ENCODE measurements around the gene GIMAP5.
"Not testable (repeated sequence)": the region's sequence is repeated elsewhere in the genome, so short reads cannot be mapped to it uniquely, and the experiment has no call there.

Gene GIMAP5

DNA sequence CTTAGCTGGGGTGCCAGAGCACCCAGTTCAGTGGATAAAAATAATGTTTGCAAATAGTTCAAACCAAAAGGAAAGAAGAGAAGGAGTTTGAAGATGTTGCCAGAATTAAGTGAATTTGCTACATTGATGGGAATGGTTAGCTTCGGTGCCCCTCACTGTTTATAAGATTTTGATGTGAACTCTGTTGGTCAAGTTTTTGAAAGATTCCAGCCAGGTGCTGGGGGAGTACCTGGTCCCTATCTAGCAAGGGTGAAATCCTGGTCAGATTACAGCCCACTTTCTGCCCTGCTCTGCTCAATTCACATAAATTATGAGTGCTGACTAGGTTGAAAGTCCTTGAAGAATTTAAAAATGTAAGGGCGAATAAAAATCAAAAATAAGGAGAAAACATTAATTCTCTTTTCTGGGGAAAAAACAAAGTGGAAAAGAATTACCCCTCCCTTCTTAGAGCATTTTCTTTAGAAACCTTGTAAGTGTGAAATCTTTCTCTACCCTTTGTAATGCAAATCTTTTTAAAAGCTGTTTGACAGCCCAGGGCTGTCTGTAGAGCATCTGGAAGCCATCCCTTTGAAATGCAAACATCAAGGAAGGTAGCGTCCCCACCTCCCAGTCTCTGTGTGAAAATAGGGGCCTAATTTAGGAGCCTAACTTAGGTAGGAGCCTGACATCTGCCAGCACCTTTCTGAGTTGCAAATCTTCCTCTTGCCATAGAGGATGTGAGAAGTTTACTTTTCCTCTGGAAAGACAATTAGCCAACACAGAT, 1.4 kb upstream of the GIMAP5 start:
- no peak for DNase-seq

DNA sequence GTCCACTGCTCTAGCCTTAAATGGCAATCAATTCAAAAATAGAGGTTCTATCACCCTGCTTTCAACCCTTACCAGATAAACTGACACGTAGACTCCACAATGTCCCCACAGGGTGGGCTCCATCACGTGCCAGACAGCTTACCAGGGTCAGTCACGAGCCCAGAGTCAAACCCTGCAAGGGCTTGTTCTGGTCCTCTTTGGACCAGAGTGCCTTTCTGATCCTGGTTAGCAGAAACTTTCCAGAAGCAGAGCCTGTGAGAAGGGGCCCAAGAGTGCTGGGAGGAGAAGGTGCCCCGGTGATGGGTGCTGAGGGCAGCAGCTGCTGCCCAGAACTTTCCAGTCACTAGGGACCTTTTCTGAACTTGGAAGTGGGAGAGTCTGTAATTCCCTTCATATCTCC, 354 bp upstream of the GIMAP5 start:
- no peak for DNase-seq

DNA sequence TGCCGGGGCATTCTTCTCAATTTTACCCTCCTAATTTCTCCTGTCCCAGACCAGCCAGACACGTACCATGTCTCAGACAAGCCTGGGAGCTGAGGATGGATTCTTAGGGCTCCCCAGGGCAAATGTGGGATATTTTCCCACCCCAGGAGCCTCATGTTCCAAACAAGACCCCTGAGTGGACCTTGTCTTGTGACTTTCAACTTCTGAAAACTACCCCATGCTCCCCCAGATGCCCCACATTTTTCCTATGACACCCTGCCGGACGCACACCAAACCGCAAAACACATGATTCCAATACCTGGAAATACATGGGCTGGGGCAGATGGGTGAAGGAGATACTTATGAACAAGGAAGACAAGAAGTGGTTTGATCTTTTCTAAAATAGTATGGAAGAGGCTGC, 874 bp downstream of the GIMAP5 start:
- DNase-seq: no peak

DNA sequence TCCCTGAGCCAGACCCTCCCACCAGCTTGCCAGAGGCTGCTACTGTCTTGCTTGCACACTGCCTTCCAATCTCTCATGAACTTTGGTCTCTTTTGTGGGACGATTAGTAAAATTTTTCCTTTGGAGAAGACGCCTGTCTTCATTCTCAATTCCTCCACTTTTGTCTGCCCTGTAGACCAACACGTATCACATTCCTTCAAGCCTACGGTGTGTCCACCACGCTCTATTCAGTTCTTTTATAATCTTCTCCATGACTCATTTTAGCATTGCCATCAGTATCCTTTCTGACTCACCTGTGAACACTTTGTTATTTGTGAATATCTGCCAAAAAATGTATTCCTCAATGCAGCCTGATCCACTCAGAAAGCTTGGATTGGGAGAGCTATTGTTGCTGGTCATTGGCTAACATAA, 1.4 kb downstream of the GIMAP5 start:
- DNase-seq: no peak

DNA sequence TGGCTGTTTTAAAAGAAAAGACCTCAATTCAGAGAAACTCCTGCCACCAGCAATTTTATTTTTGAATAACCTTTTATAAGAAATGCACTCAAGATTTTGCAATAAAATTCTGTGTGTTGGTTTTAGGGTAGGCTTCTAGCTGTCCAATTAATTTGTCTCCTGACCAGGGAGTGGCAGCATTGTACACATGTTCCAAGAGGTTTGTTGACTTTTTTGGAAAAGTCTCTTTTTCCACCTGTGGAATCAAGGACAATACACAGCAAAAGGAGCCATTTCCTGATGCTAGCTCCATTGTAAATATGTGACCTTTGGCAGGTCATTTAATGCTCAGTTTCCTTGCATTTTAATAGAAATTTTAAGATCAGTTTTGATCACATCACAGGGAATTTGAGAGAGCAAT, 1.8 kb downstream of the GIMAP5 start:
- no peak for DNase-seq

DNA sequence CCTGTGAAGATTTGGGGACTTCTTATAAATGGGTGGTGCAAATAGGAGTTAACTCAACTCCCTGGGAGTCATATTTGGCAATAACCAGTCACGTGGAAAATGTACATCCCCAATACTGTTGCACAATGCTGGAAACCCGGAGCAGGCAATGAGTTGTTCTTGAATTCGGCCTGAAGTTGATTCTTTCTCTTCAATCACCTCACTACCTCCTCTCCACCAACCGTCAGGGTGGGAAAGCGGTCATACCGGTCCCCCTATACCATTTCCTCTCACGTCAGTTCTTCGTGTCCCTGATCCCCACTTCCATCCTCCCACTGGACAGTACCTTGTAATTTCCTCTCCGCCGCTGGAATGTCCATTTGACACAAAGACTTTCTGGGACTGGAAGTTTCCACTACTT, 2.8 kb downstream of the GIMAP5 start:
- DNase-seq: no peak

DNA sequence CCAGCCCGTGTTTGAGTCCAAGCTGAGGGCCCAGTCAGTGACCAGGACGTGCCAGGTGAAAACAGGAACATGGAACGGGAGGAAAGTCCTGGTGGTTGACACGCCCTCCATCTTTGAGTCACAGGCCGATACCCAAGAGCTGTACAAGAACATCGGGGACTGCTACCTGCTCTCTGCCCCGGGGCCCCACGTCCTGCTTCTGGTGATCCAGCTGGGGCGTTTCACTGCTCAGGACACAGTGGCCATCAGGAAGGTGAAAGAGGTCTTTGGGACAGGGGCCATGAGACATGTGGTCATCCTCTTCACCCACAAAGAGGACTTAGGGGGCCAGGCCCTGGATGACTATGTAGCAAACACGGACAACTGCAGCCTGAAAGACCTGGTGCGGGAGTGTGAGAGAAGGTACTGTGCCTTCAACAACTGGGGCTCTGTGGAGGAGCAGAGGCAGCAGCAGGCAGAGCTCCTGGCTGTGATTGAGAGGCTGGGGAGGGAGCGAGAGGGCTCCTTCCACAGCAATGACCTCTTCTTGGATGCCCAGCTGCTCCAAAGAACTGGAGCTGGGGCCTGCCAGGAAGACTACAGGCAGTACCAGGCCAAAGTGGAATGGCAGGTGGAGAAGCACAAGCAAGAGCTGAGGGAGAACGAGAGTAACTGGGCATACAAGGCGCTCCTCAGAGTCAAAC, 5.2 kb downstream of the GIMAP5 start:
- no peak for DNase-seq

DNA sequence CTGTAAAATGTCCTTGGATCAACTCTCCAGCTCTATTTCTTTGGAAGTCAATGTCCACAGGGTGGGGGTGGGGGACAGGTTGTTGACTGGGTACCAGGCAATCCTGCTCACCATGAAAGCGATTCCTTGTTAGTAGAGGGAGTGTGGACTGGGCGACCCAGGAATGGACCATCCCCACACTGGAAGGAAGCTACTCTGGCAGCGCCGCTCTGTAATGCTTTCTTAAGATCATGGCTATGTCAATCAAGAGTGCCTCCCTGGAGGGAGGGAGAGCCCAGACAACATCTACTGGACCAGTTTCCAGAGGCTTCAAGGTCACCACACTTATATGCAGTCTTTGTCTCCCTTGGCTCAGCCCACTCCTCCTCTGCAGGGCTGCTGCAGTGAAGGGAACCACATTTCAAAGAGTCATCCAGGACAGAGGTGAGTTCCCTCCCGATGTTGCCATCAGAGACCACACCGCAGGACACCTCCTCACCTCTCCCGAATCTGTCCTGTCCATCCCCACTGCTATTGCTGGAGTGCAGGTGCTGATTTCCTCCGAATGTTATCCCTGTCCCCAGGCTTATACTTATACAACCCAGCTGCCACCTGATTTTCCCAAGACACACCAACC, 6.9 kb downstream of the GIMAP5 start:
- no peak for DNase-seq

DNA sequence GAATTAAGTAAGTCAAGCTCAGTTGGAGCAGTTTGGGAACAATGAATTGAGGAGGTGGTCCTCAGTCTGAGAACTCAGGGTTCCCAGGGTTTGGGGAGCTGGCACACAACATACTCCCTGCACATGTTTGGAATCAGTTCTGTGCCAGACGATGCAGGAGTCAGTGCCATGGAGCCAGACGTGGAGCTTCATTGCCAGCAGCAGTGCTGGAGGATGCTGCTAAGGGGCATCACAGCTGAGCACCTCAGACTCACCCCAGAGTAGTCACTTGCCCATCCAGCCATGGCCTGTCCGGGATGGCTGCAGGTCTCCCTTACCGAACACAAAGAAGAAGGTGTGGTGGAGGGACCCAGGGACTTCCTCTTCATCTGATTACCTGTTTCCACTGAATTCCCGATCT, 7.9 kb downstream of the GIMAP5 start:
- no peak for DNase-seq

DNA sequence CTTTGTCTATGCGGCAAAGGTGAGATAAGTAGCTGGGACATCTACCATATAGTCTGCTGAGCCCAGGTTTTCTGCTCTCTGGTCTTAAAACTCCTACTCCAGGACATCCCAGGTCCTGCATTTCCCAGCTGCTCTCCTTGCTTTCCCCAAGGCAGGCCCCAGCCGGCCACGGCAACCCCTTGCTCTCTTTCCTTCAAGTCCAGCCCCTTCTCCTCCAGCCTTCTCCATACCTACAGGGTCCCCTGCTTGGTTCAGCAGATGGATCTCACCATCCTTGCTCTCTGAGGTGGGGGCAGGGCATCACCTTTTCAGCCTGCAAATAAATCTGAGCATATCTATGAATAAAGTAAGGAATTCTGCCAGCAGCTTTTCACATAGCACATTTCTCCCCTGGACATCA, 8.7 kb downstream of the GIMAP5 start:
- no peak for DNase-seq

DNA sequence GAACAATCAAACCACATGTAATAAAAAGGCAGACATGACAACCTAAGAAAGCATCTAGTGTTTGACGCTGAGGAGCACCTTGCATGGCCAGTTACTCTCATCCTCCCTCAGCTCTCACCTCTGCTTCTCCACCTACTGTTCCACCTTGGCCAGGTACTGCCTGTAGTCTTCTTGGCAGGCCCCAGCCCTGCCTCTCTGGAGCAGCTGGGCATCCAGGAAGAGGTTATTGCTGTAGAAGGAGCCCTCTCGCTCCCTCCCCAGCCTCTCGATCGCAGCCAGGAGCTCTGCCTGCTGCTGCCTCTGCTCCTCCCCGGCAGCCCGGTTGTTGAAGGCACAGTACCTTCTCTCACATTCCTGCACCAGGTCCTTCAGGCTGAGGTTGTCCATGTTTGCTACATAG, 9.7 kb downstream of the GIMAP5 start:
- no peak for DNase-seq

DNA sequence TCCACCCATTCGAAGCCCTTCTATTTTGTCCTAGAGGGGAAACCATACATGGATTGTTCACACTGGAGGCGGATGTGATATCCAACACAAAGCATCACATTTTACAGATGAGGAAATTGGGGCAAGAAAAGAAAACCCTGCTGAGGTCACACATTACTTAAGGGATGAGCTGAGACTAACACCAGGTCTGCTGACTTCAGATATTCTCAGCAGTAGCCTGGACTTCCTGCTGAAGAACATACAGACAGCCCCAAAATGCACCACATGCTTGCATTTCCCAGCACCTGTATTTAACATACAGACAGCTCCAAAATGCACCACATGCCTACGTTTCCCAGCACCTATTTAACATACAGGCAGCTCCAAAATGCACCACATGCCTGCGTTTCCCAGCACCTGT, 11.2 kb downstream of the GIMAP5 start:
- DNase-seq: no peak

DNA sequence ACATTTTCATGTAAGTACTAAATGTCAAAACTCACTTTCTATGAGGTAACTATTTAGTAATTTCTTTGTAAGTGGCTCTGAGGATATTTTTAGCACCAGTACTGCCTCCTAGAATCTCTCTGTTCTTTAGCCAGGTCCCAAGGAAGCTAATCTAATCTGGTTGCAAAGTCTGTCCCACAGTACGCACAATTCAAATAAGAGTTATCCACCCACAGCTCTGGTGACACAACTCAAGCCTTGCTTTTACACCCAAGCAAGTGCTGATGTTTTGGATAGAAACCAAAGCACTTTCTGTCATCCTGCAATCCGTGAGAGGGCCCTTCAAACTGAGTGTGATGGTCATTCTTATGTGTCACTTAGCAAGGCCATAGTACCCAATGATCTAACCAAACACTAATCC, 14.5 kb downstream of the GIMAP5 start:
- DNase-seq: no peak

DNA sequence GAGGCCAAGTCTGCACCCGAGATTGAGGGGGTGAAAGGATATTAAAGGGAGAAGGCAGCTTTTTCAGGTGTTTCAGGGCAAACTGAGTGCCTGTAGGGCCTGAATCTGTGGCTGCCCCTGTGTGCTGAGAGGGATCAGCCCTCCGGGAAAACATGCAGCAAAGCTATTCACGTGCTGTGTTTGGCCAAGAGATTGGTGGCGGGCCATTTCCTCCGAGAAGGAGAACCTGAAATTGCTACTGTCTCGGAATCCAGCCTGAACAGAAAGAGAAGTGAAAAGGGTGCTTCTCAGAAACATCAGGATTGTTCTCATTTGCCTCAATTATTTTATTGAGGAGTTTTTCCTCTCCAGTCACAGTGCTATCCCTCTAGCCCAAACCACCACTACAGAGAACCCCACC, 16.0 kb downstream of the GIMAP5 start:
- DNase-seq: no peak

DNA sequence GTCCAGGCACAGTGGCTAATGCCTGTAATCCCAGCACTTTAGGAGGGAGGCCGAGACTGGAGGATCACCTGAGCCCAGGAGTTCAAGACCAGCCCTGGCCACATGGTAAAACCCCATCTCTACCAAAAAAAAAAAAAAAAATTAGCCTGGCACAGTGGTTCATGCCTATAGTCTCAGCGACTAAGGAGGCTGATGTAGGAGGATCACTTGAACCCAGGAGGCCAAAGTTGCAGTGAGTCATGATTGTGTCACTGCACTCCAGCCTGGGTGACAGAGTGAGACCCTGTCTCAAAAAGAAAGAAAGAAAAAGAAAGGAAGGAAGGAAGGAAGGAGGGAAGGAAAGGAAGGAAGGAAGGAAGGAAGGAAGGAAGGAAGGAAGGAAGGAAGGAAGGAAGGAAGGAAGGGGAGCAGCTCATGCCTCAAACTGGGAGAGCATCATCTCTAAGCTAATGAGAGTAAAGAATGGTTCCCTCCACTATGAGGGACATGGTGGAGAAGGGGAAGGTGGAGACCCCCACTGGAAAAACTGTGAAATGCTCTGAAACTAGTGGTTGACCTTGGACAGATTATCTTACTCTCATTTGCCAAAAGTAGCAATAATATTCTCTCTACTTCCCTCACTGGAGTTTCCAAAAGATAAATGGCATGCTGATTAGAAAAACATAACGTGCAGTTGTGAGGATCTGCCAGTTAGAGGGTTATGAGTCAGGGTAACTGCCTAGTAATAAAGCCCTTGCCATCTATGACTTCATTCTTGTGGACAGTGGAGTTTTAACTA, 16.8 kb downstream of the GIMAP5 start:
- no peak for DNase-seq

DNA sequence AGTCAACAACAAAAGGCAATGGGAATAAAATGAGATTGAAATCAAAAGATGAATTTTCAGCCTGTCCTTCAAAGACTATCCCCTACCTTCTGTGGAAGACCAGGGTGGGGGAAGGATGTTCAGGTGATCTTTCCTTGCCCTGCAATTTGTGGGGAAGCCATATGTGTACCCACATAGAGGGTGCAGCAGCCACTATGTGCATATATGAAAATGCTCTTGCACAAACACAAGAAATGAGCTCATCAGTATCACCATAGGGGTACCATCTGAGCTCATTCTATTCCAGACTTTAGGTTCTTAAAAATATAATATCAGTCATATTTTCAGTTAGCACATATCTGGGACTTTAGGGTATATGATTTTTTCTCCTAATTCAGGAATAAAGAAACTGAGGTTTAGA, 17.7 kb downstream of the GIMAP5 start:
- no peak for DNase-seq

DNA sequence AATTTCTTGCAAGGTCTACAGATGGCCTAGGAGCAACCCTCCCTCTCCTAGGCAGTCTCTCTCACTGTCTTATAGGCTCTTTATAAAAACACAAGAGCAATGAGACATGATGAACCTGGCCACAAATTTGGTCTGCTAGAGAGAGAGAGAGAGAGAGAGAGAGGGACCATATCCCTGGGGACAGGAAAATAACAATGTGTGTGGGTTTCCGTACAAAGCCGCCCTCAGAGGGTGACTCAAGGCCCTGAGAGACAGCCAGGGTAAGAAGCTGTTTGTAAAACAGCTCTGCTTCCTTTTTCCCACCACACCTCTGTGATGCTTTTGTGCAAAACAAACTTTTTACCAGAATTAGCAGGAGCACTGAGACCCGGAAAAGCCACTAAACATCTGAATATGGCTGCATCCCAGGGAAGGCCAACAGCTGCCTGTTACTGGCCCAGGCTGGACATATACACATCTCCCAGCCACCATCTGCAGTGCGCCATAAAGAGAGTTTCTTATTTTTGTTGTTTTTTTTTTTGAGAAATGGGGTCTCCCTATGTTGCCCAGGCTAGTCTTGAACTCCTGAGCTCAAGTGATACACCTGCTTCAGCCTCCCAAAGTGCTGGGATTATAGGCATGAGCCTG, 18.4 kb downstream of the GIMAP5 start:
- DNase-seq: peak in 2 of 4 experiments; percentile 43 to 46

DNA sequence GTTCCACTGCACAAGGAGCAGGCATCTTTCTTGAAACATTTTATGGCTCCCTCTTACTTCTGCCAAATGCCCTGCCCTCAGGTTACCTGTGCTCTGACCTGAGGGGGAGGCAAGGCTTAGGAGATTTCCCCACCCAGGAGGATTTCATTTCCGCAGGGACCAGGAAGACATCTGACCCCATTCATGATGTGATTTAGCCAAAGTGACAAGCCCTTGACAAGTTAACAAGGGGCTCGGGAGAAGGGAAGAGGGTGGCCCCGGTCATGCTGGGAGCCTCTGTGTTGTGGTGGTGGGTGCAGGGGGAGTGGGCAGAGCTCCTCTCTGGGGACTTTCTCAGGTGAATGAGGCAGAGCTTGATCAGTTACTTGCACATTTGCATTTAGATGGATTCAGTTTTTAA, 18.9 kb downstream of the GIMAP5 start:
- no peak for DNase-seq

DNA sequence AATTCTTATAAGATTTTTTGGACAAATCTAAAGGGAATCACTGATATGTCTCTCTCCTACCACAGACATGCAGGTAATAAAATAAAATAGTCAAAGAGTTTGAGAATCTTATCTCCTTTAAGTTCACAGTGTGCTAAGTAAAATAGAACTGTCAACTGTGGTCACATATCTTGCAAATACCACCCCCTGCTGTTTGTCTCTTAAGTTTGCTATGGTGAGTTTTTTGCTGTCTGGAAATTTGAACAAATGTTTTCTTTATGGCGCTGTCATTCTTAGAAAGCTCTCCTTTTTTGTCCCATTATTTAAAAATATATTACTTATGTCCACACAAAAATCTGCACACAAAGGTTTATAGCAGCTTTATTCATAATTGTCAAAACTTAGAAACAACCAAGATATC, 19.6 kb downstream of the GIMAP5 start:
- DNase-seq: no peak

DNA sequence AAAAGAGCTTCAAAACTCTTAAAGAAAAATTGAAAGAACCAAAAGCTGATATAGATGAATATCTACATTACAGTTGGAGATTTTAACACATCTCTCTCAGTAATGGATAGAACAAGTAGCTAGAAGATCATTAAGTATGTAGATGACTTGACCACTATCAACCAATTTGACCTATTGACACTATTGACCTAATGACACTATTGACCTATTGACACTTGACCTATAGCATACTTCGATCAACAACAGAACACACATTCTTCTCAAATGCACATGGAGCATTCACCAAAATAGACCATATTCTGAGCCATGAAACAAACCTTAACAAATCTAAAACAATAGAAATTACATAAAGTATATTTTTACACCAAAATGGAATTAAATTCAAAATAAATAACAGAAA, 22.3 kb downstream of the GIMAP5 start:
- DNase-seq: no peak

DNA sequence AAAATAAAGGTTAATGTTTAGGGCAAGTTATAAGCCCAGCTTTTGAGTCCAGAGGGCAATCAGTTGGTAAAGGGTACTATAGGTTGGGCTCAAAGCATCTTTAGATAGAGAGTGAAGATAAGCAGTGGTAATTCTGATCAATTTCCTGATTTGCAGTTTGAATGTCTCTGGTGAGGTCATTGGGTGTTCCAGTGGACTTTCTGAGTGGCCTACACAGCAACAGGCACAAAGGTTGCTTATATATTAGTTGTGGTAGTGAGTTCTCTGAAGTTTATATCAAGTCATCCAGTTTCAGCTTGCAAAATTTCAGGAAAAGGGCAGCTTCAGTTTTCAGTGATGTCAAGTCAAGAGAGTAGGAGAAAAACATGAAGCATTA, 29.1 kb downstream of the GIMAP5 start:
- no peak for DNase-seq

DNA sequence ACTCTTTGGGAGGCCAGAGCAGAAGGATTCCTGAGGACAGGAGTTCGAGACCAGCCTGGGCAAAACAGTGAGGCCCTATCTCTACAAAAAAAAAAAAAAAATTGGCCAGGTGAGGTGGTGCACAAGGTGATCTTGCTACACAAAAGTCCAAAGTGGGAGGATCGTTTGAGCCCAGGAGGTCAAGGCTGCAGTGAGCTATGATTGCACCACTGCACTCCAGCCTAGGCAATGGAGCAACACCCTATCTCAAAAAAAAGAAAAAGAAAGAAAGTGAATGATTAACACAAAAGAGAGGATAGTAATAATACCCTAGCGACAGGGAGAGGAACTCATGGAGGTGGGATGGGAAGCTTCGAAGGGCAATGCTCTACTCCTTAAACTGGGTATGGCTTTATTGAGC, 32.5 kb downstream of the GIMAP5 start:
- no peak for DNase-seq

DNA sequence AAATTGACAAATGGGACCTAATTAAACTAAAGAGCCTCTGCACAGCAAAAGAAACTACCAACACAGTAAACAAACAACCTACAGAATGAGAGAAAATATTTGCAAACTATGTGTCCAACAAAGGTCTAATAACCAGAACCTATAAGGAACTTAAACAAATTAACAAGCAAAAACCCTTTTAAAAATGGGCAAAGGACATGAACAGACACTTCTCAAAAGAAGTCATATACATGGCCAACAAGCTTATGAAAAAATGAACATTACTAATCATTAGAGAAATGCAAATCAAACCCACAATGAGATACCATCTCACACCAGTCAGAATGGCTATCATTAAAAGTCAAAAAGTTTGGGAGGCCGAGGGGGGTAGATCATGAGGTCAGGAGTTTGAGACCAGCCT, 36.9 kb downstream of the GIMAP5 start:
- not testable (repeated sequence) for DNase-seq

Data from activated CD4-positive, CD25-positive, alpha-beta regulatory T cell (primary cell).